NCI-H82 treated with DMSO at 0.1 percent for 48 hours (cell line): ENCODE results near the gene CEP164.

Experiments
- DNase-seq: peaks from one replicate; lab custom pipeline; 2025; ENCODE audit not compliant: unreplicated experiment; lab: John Stamatoyannopoulos, UW

Gene CEP164

GRCh38 chr11:117356126-117356890, 28.7 kb downstream of the CEP164 start:
- no peak for DNase-seq

- no peak for DNase-seq
Measured at GRCh38 chr11:117361432-117361831, 33.8 kb downstream of the CEP164 start.

- DNase-seq = peak; percentile 37
Measured at GRCh38 chr11:117366248-117366647, 38.6 kb downstream of the CEP164 start.

- no peak for DNase-seq
Measured at GRCh38 chr11:117366875-117367274, 39.2 kb downstream of the CEP164 start.

- no peak for DNase-seq
Measured at GRCh38 chr11:117369534-117369933, 41.9 kb downstream of the CEP164 start.

- DNase-seq = no peak
Measured at GRCh38 chr11:117371453-117371852, 43.8 kb downstream of the CEP164 start.

GRCh38 chr11:117374316-117375055, 46.8 kb downstream of the CEP164 start:
- DNase-seq = peak; percentile 92

GRCh38 chr11:117375960-117376359, 48.3 kb downstream of the CEP164 start:
- no peak for DNase-seq

- no peak for DNase-seq
Measured at GRCh38 chr11:117376517-117376916, 48.9 kb downstream of the CEP164 start.

GRCh38 chr11:117378976-117379865, 51.6 kb downstream of the CEP164 start:
- no peak for DNase-seq

GRCh38 chr11:117380676-117381075, 53.0 kb downstream of the CEP164 start:
- no peak for DNase-seq

GRCh38 chr11:117381481-117382387, 54.1 kb downstream of the CEP164 start:
- DNase-seq = no peak

- DNase-seq = no peak
Measured at GRCh38 chr11:117382746-117383145, 55.1 kb downstream of the CEP164 start.

- DNase-seq = no peak
Measured at GRCh38 chr11:117384045-117384444, 56.4 kb downstream of the CEP164 start.

GRCh38 chr11:117385471-117385870, 57.8 kb downstream of the CEP164 start:
- DNase-seq = no peak

GRCh38 chr11:117385906-117386305, 58.3 kb downstream of the CEP164 start:
- no peak for DNase-seq

GRCh38 chr11:117387992-117388755, 60.5 kb downstream of the CEP164 start:
- DNase-seq = no peak

- DNase-seq = no peak
Measured at GRCh38 chr11:117390743-117391142, 63.1 kb downstream of the CEP164 start.

- no peak for DNase-seq
Measured at GRCh38 chr11:117391181-117391580, 63.5 kb downstream of the CEP164 start.
